ENCODE data around the gene SEC23IP.

DNA sequence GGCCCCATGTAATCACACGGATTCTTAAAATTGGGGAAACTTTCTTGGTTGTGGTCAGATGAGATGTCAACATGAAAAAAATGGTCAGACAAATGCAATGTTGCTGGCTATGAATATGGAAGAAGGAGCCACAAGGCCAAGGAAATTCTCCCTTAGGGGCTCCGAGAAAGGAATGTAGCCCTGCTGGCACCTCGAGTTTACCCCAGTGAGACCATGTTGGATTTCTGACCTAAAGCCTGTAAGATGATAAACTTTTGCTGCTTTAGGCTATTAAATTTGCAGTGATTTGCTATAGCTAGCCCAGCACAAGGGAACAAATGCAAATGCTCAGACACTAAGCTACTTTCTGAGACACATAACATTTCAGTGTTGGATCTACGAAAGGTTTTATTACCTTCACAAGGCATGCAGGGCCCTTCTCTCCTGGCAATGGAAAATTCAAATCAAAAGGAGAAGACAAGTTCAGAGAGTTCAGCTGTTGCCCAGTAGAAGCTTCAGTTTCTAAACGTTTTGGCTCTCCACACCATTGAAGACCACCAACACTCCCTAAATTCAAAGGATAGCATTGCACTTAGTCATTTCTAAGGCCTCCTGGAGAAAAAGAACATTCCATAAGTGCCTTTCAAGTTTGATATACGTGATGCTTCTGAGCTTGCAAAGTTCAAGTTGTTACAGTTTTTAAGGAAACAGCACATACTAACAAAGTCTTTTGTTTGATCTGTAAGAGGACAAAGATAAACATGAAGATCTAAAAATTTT, 43.3 kb upstream of the SEC23IP start:
- TF ChIP-seq, protein P1, sequence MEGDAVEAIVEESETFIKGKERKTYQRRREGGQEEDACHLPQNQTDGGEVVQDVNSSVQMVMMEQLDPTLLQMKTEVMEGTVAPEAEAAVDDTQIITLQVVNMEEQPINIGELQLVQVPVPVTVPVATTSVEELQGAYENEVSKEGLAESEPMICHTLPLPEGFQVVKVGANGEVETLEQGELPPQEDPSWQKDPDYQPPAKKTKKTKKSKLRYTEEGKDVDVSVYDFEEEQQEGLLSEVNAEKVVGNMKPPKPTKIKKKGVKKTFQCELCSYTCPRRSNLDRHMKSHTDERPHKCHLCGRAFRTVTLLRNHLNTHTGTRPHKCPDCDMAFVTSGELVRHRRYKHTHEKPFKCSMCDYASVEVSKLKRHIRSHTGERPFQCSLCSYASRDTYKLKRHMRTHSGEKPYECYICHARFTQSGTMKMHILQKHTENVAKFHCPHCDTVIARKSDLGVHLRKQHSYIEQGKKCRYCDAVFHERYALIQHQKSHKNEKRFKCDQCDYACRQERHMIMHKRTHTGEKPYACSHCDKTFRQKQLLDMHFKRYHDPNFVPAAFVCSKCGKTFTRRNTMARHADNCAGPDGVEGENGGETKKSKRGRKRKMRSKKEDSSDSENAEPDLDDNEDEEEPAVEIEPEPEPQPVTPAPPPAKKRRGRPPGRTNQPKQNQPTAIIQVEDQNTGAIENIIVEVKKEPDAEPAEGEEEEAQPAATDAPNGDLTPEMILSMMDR (IDR thresholded peaks at IDR 0.05; ENCODE audit: low read depth, low read length): no peak
- no peak for TF ChIP-seq EZH2phosphoT487 (IDR thresholded peaks at IDR 0.05; ENCODE audit: low read depth)

All from OCI-LY3 (cell line).